ENCODE data around the gene EMILIN2.
"Not testable (repeated sequence)": the region's sequence is repeated elsewhere in the genome, so short reads cannot be mapped to it uniquely, and the experiment has no call there.

The EMILIN2 gene

DNA sequence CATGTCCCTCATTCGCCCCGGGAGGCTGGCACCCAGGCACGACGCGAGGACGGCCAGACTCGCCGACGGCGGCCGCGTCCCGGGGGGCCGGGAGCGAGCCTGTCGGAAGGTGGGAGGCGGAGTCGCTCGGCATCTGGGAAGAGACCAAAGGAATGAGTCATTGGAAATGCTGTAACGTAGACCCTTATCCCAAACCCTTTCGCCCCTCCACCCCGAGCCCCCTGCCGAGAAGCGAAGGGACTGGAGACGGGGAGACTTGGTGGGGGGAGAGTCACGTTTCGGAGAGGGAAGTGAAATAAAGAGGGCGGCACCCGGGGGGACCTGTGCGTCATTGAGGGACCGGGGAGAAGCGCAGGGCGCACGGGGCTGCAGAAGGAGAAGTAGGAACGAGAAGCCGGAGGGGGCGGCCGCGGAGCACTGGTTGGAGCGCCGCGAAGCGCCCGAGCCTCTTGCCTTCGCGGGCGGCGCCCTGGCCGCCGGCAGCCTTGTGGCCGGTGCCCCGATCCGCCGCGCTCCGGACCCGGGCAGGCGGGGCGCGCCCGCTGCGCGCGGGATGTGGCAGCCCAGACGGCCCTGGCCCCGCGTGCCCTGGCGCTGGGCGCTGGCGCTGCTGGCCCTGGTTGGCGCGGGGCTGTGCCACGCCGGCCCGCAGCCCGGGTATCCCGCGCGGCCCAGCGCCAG is at the start of gene EMILIN2:
Gene EMILIN2 (plus strand): TSS at position 371 of the 681 bp plus-strand sequence. CDS start 183 bp downstream, at position 554.
- TF ChIP-seq, protein P1, sequence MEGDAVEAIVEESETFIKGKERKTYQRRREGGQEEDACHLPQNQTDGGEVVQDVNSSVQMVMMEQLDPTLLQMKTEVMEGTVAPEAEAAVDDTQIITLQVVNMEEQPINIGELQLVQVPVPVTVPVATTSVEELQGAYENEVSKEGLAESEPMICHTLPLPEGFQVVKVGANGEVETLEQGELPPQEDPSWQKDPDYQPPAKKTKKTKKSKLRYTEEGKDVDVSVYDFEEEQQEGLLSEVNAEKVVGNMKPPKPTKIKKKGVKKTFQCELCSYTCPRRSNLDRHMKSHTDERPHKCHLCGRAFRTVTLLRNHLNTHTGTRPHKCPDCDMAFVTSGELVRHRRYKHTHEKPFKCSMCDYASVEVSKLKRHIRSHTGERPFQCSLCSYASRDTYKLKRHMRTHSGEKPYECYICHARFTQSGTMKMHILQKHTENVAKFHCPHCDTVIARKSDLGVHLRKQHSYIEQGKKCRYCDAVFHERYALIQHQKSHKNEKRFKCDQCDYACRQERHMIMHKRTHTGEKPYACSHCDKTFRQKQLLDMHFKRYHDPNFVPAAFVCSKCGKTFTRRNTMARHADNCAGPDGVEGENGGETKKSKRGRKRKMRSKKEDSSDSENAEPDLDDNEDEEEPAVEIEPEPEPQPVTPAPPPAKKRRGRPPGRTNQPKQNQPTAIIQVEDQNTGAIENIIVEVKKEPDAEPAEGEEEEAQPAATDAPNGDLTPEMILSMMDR (IDR thresholded peaks at IDR 0.05; ENCODE audit: low read depth, low read length), result no peak
- no peak for DNase-seq (ENCODE audit: extremely low read depth, low read depth)

DNA sequence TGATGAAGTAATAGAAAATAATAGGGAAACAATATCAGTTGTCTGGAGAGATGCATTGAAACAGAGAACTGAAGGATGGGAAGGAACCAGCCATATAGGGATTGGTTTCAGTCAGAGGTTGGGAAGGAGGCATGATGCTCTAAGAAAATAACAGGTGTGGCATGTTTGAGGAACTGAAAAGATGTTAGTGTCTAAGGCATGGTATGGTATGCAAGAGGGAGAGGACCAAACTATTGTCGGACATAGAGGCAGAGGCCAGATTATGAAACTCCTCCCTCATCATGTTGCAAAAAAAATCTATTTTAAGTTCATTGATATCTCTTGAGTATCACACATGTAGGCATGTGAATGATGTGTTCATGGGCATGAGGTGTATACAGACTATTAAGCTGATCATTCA is 48.9 kb upstream of the EMILIN2 start:
- no peak for DNase-seq (ENCODE audit: extremely low read depth, low read depth)
- TF ChIP-seq, protein P1 (IDR thresholded peaks at IDR 0.05; ENCODE audit: low read depth, low read length), result no peak

DNA sequence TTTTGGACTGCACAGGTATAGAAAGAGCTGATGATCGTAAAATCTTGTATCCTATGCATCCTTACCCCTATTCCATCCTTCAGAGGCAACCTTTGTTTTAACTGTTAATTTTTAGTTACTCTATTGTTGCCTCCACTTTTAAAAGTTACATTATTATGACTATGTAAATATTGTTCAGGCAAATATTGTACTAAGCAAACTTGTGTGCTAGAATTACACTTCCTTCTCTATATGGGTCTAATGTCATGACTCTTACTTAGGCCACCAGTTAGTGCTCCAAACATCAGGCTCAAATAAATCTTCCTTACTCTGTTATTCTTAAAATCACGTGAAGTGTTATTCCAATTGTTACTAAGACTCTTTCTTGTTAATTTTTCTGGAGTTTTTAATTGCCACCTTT is 47.4 kb upstream of the EMILIN2 start:
- TF ChIP-seq, protein P1 (IDR thresholded peaks at IDR 0.05; ENCODE audit: low read depth, low read length), result no peak
- no peak for DNase-seq (ENCODE audit: extremely low read depth, low read depth)

DNA sequence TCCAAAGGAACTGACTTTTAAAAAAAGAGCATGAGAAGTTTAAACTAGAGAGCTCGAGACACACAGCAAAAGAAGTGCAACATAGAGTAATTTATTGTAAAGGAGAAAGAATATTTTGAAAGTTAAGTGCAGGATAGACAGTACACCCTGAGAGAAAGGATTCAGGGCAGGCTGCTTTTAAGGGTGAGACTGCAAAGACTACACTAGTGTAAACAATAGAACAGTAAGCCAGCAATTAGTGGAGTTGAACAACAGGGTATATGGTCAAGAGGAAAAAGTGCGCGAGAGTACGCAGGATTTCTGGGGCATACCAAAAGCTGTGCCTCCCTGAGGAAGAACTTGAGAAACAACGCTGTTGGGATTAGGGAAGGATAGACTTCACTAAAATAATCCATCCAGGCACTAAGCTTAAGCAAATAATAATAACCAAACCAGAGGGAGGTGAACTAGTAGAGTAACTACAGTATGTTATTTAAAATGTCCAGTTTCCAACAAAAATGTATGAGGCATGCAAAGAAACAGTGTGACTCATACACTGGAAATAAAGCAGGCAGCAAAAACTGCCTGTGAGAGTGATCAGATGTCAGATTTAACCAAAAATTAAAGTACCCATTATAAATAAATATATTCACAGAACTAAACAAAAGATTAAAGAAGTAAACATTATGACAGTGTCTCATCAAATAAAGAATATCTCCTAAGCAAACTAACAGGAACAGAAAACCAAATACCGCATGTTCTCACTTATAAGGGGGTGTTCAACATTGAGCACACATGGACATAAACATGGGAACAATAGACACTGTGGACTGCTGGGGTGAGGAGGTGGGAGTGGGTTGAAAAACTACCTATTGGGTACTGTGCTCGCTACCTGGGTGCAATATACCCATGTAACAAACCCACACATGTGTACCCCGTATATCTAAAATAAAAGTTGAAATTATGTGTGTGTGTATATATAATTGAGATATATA is 40.5 kb upstream of the EMILIN2 start:
- no peak for DNase-seq (ENCODE audit: extremely low read depth, low read depth)
- TF ChIP-seq, protein P1 (IDR thresholded peaks at IDR 0.05; ENCODE audit: low read depth, low read length), result no peak

DNA sequence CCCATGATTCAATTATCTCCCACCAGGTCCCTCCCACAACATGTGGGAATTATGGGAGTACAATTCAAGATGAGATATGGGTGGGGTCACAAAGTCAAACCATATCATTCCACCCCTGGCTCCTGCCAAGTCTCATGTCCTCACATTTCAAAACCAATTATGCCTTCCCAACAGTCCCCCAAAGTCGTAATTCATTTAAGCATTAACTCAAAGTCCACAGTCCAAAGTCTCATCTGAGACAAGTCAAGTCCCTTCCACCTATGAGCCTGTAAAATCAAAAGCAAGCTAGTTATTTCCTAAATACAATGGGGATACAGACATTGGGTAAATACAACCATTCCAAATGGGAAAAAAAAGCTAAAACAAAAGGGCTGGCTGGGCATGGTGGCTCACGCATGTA is 38.2 kb upstream of the EMILIN2 start:
- DNase-seq (ENCODE audit: extremely low read depth, low read depth), result not testable (repeated sequence)

DNA sequence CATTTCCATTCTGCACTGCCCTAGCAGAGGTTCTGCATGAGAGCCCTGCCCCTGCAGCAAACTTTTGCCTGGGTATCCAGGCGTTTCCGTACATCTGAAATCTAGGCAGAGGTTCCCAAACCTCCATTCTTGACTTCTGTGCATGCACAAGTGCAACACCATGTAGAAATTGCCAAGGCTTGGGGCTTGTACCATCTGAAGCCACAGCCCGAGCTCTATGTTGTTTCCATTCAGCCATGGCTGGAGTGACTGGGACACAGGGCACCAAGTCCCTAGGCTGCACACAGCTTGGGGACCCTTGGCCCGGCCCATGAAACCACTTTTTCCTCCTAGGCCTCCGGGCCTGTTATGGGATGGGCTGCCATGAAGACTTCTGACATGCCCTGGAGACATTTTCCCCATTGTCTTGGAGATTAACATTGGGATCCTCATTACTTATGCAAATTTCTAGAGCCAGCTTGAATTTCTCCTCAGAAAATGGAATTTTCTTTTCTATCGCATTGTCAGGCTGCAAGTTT is 37.1 kb upstream of the EMILIN2 start:
- DNase-seq (ENCODE audit: extremely low read depth, low read depth), result not testable (repeated sequence)

DNA sequence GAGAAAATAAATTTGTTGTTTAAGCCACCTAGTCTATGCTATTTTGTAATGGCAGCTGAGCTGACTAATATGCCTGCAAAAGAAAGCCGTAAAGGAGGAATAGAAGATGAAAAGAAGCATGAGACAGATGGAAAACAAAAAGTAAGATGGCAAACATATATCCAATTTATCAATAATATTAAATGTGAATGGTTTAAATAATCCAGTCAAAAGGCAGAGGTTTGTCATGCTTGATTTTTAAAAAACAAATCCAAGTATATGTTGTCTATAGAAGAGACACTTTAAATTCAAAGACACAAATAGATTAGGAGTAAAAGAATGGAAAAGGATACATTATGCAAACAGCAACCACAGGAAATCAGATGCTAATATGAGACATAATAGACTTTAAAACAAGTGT is 35.4 kb upstream of the EMILIN2 start:
- TF ChIP-seq, protein P1 (IDR thresholded peaks at IDR 0.05; ENCODE audit: low read depth, low read length), result no peak
- no peak for DNase-seq (ENCODE audit: extremely low read depth, low read depth)

DNA sequence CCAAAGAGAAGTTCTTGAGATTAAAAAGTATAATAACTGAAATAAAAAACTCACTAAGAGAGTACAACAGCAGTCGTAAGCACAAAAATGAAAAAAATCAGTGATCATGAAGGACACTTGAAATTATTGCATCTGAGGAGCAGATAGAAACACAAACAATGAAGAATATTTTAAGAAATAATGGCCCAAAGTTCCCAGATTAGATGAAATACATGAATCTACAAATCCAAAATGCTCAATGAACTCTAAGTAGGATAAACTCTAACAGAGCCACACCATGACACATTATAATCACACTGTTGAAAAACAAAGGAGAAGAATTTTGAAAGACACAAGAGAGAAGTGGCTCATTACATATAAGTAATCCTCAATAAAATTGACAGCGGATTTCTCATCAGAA is 31.9 kb upstream of the EMILIN2 start:
- no peak for DNase-seq (ENCODE audit: extremely low read depth, low read depth)
- TF ChIP-seq, protein P1 (IDR thresholded peaks at IDR 0.05; ENCODE audit: low read depth, low read length), result no peak

Measured in AG09319 (cell line).